Fibroblast of lung (primary cell): ENCODE data around the gene SFT2D2.

Experiments
- EZH2 ChIP-seq: IDR thresholded peaks from 2 replicates; pipeline ENCODE4 v1.5.1; 2012; ENCODE audit warnings: low read length, control low read depth, mild to moderate bottlenecking; ENCODE audit errors: missing control alignments
- TF ChIP-seq, protein P1 (sequence below), 2 donors: IDR thresholded peaks in 1 of 2; conservative IDR thresholded peaks in 1 of 2; 1 replicate in 1 of 2; 2 replicates in 1 of 2; pipeline ENCODE4 v1.5.1; 2011 to 2012; ENCODE audit warnings: low read length in 2 of 2, control low read depth in 1 of 2, inconsistent platforms in 1 of 2, low read depth in 1 of 2, mild to moderate bottlenecking in 1 of 2

DNA sequence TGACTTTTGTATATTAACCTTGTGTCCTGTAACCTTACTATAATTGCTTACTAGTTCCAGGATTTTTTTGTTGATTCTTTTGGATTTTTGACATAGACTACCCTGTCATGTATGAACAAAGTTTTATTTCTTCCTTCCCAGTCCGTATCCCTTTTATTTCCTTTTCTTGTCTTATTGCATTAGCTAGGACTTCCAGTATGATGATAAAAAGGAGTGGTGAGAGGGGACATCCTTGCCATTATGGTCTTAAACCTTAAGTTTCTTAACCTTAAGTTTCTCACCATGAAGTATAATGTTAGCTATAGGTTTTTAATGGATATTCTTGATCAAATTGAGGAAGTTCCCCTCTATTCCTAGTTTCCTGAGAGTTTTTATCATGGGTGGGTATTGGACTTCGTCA lies 30.4 kb downstream of the SFT2D2 start:
- TF ChIP-seq, protein P1, sequence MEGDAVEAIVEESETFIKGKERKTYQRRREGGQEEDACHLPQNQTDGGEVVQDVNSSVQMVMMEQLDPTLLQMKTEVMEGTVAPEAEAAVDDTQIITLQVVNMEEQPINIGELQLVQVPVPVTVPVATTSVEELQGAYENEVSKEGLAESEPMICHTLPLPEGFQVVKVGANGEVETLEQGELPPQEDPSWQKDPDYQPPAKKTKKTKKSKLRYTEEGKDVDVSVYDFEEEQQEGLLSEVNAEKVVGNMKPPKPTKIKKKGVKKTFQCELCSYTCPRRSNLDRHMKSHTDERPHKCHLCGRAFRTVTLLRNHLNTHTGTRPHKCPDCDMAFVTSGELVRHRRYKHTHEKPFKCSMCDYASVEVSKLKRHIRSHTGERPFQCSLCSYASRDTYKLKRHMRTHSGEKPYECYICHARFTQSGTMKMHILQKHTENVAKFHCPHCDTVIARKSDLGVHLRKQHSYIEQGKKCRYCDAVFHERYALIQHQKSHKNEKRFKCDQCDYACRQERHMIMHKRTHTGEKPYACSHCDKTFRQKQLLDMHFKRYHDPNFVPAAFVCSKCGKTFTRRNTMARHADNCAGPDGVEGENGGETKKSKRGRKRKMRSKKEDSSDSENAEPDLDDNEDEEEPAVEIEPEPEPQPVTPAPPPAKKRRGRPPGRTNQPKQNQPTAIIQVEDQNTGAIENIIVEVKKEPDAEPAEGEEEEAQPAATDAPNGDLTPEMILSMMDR (conservative IDR thresholded peaks at IDR 0.05 in 1 of 2, IDR thresholded peaks at IDR 0.05 in 1 of 2; ENCODE audit: low read depth in 1 of 2, low read length in 2 of 2), result no peak
- TF ChIP-seq EZH2, result no peak
